Kidney epithelial cell (primary cell): ENCODE data around the gene LEMD1. TPM values are rescaled to one million over a fixed set of nuclear protein-coding genes. Genes with fewer than 3 reads are reported as not detected.

Experiments
- DNase-seq: peaks from one replicate; pipeline ENCODE4 v3.0.0-alpha.2; 2010; ENCODE audit warnings: low read depth
- H3K27me3 ChIP-seq: 2 replicates; pipeline ENCODE4 v1.6.0; 2011; ENCODE audit warnings: low read length; ENCODE audit not compliant: control insufficient read depth, insufficient read depth
- H3K36me3 ChIP-seq: 2 replicates; pipeline ENCODE4 v1.5.1; 2011; ENCODE audit warnings: low read length; ENCODE audit not compliant: control insufficient read depth, insufficient read depth
- H3K4me3 ChIP-seq: 2 replicates; pipeline ENCODE4 v1.5.1; 2011; ENCODE audit warnings: low read depth, mild to moderate bottlenecking, control low read depth, low read length
- total RNA-seq: library from RNA; depleted of rRNA; stranded (reverse); fragments of >200 nt; gene quantifications from 2 replicates; pipeline ENCODE4 v1.2.3, GENCODE V29; 2015
- TF ChIP-seq, protein P1 (sequence below): IDR thresholded peaks from 2 replicates; pipeline ENCODE4 v1.5.1; 2011; ENCODE audit warnings: mild to moderate bottlenecking, moderate library complexity, low read length, control low read depth, inconsistent platforms; ENCODE audit not compliant: insufficient read depth, poor library complexity, severe bottlenecking

LEMD1 gene
- total RNA-seq, 1 donor from 2014 or later, result 5.1 TPM

DNA sequence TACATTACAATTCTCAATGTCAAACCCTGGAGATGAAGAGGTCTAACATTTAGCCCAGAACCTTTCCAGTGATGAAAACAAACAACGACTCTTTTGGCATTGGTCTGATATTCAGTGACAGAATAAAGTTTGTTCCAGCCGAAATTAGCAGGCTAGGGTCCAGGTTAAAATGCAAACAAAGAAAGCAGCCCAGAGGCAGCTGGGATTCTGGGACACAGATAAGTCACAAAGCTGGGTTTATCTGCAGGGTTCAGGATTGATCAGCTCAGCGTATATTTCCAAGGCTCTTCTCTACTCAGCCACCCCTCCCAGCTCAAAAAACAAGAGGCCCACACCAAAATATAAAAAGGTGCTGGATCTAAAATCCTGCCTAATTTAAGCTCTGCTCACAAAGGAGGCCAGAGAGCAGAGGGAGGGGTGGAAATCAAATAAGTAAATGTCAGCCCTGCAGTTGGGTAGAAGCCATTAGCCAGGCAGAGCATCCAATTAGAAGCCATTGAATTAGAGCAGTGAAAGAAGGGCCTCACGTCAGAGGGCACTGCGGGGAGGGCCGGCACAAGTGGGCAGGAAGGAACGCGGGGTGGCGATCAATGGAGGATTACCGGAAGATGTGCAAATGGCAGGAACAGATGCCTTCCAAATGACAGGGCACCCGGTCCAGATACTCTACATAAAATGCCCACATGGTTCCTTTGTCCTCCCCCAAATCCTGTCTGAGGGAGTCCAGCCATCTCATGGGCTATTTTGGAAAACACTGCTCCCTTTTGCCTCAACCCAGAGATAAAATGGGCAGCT lies 61.9 kb downstream of the LEMD1 start:
- DNase-seq, result no peak
- no peaks in the 10 kb centered on the region for H3K27me3 ChIP-seq
- TF ChIP-seq, protein P1, sequence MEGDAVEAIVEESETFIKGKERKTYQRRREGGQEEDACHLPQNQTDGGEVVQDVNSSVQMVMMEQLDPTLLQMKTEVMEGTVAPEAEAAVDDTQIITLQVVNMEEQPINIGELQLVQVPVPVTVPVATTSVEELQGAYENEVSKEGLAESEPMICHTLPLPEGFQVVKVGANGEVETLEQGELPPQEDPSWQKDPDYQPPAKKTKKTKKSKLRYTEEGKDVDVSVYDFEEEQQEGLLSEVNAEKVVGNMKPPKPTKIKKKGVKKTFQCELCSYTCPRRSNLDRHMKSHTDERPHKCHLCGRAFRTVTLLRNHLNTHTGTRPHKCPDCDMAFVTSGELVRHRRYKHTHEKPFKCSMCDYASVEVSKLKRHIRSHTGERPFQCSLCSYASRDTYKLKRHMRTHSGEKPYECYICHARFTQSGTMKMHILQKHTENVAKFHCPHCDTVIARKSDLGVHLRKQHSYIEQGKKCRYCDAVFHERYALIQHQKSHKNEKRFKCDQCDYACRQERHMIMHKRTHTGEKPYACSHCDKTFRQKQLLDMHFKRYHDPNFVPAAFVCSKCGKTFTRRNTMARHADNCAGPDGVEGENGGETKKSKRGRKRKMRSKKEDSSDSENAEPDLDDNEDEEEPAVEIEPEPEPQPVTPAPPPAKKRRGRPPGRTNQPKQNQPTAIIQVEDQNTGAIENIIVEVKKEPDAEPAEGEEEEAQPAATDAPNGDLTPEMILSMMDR, result no peak

DNA sequence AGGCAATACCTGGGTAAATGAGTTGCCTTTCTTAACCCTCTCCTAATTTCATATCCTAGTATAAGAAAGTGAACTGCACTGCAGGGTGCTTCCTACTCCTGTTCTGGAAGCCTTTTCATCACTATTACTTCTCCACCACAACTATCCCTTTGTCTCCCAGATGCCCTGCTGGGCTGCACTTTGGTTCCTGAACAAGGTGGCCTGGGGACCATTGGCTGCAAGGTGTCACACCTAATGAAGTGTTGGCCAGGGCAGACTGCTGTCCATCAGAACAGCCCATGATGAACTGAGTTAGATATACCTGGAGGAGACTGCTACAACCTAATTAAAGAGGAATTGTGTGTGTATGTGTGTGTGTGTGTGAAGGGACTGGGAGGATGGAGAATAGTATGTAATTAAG lies 63.3 kb downstream of the LEMD1 start:
- Histone ChIP-seq H3K36me3 (no peaks in the 10 kb centered on the region), H3K4me3 (no peak overlapping the region), H3K27me3 (no peaks in the 10 kb centered on the region)
- no peak for DNase-seq
- TF ChIP-seq, protein P1, result no peak

More for the DNA sequence above, 61.9 kb downstream of the LEMD1 start:
- no peak overlapping the region for H3K4me3 ChIP-seq
- H3K36me3 ChIP-seq, result no peaks in the 10 kb centered on the region

DNA sequence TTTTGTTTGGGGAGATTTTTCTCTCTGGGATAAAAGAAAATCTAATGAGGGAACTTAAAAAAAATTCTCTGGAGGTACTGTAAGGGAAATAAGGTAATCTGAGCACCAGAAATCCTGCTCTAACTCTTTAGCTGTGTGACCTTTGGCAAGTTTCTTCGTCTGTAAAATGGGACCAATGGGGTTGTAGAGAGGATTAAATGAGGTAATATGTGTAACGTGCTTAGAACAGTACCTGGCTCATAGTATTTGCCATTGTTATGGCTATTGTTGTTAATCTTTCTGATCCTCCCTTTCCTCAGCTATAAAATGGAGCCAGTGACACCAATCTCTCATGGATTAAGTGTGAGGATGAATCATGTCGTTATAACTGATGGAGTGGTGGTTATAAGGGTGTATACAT lies 64.3 kb downstream of the LEMD1 start:
- Histone ChIP-seq H3K36me3 (no peaks in the 10 kb centered on the region), H3K27me3 (no peaks in the 10 kb centered on the region), H3K4me3 (no peak overlapping the region)
- TF ChIP-seq, protein P1, result no peak
- DNase-seq, result no peak

DNA sequence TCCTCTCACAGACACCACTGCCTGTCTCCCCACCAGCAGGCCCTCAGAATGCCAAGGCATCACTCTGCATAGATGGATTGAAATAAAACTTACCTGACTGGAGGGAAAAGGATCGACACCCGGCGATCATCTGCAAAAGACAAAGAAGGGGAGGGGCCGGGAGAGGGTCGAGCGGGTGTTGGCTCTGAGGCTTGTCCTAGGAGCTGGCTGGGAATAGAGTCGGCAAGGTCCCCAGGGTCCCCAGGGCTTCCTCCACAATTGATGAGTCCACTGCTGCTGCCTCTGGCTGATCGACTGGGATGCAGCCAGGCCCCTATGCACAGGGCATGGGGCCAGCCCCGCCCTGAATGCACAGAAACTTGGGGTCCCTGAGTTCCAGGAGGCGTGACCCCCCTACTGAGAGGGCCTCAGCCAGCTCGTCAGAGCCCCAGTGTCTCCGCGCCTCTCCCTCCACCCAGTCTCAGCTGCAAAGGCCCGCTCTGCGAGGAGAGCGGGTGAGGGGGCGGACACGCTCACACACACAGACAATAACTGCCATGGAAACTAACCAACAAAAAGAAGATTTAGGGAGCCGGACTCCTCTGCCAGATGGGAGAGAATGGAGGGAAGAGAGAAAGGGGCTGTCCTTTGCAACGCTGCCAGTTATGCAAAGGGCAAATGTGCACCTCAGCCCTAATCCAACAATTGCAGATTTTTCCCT lies 65.3 kb downstream of the LEMD1 start, which contains the start of gene KLHDC8A:
KLHDC8A (minus strand) TSS at position 483 of the 700 bp plus-strand sequence. CDS start 13,318 bp downstream, outside the sequence.
- H3K27me3 ChIP-seq, result no peaks in the 10 kb centered on the region
- TF ChIP-seq, protein P1, result no peak
- no peak for DNase-seq
- no peaks in the 10 kb centered on the region for H3K36me3 ChIP-seq
- no peak within 1 kb of the TSS for H3K4me3 ChIP-seq

DNA sequence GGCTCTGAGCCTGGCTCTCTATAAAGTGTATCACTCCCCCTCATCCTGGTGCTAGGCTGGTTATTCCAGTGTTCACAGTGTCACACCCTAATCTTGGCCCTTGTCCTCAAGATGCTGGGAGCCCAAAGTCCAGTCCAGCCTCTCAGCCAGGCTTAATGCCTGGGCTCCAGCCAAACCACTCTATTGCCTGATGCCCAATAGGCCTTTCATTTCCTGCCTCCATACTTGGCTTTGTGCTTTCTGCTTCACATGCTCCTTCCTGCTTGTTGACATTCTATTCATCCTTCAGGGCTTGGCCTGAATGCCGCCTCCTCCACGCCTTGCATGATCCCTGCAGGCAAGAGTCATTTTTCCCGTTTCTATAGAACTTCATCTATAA lies 66.8 kb downstream of the LEMD1 start:
- Histone ChIP-seq H3K4me3 (no peak overlapping the region), H3K27me3 (no peaks in the 10 kb centered on the region), H3K36me3 (no peaks in the 10 kb centered on the region)
- TF ChIP-seq, protein P1, result no peak
- no peak for DNase-seq
